Loucy (cell line): ENCODE measurements around the gene CAST.
A peak's percentile ranks its signal among the peaks of the same experiment; 100 is the strongest.
"Not testable (repeated sequence)": the region's sequence is repeated elsewhere in the genome, so short reads cannot be mapped to it uniquely, and the experiment has no call there.

Source experiments
- H2AFZ ChIP-seq: fragments of 200-600 bp; sonication (generic); 2 replicates; pipeline ENCODE4 v1.6.0; 2016; ENCODE audit warnings: antibody characterized with exemption, mild to moderate bottlenecking, low read length, moderate library complexity
- H3F3A ChIP-seq: fragments of 200-600 bp; 2 replicates; pipeline ENCODE4 v1.6.0; 2016; ENCODE audit warnings: antibody characterized with exemption, low read depth, mild to moderate bottlenecking
- H3K27me3 ChIP-seq: fragments of 200-600 bp; sonication (generic); 2 replicates; pipeline ENCODE4 v1.6.1; 2014; ENCODE audit warnings: low read length, mild to moderate bottlenecking; ENCODE audit not compliant: insufficient read depth, poor library complexity, severe bottlenecking
- H3K36me3 ChIP-seq: fragments of 200-600 bp; sonication (generic); 2 replicates; pipeline ENCODE4 v1.6.1; 2016; ENCODE audit warnings: low read length; ENCODE audit not compliant: insufficient read depth
- H3K4me1 ChIP-seq: fragments of 200-600 bp; sonication (generic); 2 replicates; pipeline ENCODE4 v1.5.1; 2014; ENCODE audit warnings: low read length, mild to moderate bottlenecking; ENCODE audit not compliant: insufficient read depth, poor library complexity, severe bottlenecking
- H3K4me2 ChIP-seq: fragments of 200-600 bp; sonication (generic); 2 replicates; pipeline ENCODE4 v1.6.0; 2014; ENCODE audit warnings: antibody characterized with exemption, low read length, low read depth, mild to moderate bottlenecking; ENCODE audit not compliant: poor library complexity, severe bottlenecking
- H3K4me3 ChIP-seq: fragments of 200-600 bp; sonication (generic); 2 replicates; pipeline ENCODE4 v1.5.1; 2014; ENCODE audit warnings: low read length, mild to moderate bottlenecking, mixed read lengths; ENCODE audit not compliant: poor library complexity, severe bottlenecking
- H3K79me2 ChIP-seq: fragments of 200-600 bp; sonication (generic); 2 replicates; pipeline ENCODE4 v1.6.1; 2014; ENCODE audit warnings: low read length; ENCODE audit not compliant: insufficient read depth
- H3K9ac ChIP-seq: fragments of 200-600 bp; sonication (generic); 2 replicates; pipeline ENCODE4 v1.6.0; 2014; ENCODE audit warnings: mild to moderate bottlenecking, low read depth, low read length, moderate library complexity; ENCODE audit not compliant: poor library complexity, severe bottlenecking
- H3K9me2 ChIP-seq: fragments of 200-600 bp; sonication (generic); replicated peaks from 2 replicates; pipeline ENCODE4 v1.6.1; 2016; ENCODE audit warnings: low read depth, low read length, mixed read lengths
- H3K9me3 ChIP-seq: fragments of 200-600 bp; sonication (generic); 2 replicates; pipeline ENCODE4 v1.6.1; 2014; ENCODE audit warnings: mild to moderate bottlenecking, antibody characterized with exemption, low read length, low read depth; ENCODE audit not compliant: insufficient read depth
- H4K20me1 ChIP-seq: fragments of 200-600 bp; sonication (generic); 2 replicates; pipeline ENCODE4 v1.6.0; 2014; ENCODE audit warnings: antibody characterized with exemption, low read length, mild to moderate bottlenecking; ENCODE audit not compliant: insufficient read depth, poor library complexity, severe bottlenecking
- EZH2phosphoT487 ChIP-seq: fragments of 200-600 bp; IDR thresholded peaks from 2 replicates; pipeline ENCODE4 v1.6.1; 2018; ENCODE audit warnings: antibody characterized with exemption, mild to moderate bottlenecking, moderate library complexity, borderline replicate concordance
- TF ChIP-seq, protein P1 (sequence below): fragments of 200-600 bp; sonication (generic); conservative IDR thresholded peaks from 2 replicates; pipeline ENCODE4 v1.5.1; 2014; ENCODE audit warnings: mild to moderate bottlenecking, antibody characterized with exemption, low read length

CAST gene

GRCh38 chr5:96743805-96744204 lies 81.6 kb downstream of the CAST start:
- Histone ChIP-seq H2AFZ (no peak overlapping the region), H3F3A (peaks cover 6% of the 10 kb centered on the region; the same call in 1 of the 2 replicates), H3K79me2 (no peaks in the 10 kb centered on the region), H3K27me3 (no peaks in the 10 kb centered on the region), H3K9me2 (no peaks in the 10 kb centered on the region), H4K20me1 (no peaks in the 10 kb centered on the region), H3K4me1 (peaks cover 33% of the 10 kb centered on the region), H3K4me3 (no peak overlapping the region), H3K9me3 (no peaks in the 10 kb centered on the region), H3K9ac (no peak overlapping the region), H3K36me3 (peaks cover 47% of the 10 kb centered on the region; the same call in 1 of the 2 replicates), H3K4me2 (no peak overlapping the region)
- TF ChIP-seq, protein P1, sequence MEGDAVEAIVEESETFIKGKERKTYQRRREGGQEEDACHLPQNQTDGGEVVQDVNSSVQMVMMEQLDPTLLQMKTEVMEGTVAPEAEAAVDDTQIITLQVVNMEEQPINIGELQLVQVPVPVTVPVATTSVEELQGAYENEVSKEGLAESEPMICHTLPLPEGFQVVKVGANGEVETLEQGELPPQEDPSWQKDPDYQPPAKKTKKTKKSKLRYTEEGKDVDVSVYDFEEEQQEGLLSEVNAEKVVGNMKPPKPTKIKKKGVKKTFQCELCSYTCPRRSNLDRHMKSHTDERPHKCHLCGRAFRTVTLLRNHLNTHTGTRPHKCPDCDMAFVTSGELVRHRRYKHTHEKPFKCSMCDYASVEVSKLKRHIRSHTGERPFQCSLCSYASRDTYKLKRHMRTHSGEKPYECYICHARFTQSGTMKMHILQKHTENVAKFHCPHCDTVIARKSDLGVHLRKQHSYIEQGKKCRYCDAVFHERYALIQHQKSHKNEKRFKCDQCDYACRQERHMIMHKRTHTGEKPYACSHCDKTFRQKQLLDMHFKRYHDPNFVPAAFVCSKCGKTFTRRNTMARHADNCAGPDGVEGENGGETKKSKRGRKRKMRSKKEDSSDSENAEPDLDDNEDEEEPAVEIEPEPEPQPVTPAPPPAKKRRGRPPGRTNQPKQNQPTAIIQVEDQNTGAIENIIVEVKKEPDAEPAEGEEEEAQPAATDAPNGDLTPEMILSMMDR, result peak; percentile 46
- no peak for TF ChIP-seq EZH2phosphoT487

- not testable (repeated sequence) for H3K9me2 ChIP-seq, H3K4me2 ChIP-seq
- peaks cover 47% of the 10 kb centered on the region; the same call in 1 of the 2 replicates for H3K36me3 ChIP-seq
These were observed 82.0 kb downstream of the CAST start for GRCh38 chr5:96744218-96744617.

GRCh38 chr5:96745025-96745424 lies 82.8 kb downstream of the CAST start:
- Histone ChIP-seq H3K79me2 (no peaks in the 10 kb centered on the region), H3K4me2 (peak overlapping the region; percentile 54), H3K27me3 (no peaks in the 10 kb centered on the region), H4K20me1 (no peaks in the 10 kb centered on the region), H3K9ac (no peak overlapping the region), H2AFZ (no peak overlapping the region), H3K36me3 (peaks cover 41% of the 10 kb centered on the region; the same call in 1 of the 2 replicates), H3K9me3 (no peaks in the 10 kb centered on the region), H3K9me2 (no peaks in the 10 kb centered on the region), H3F3A (peaks cover 6% of the 10 kb centered on the region; the same call in 1 of the 2 replicates), H3K4me3 (no peak overlapping the region), H3K4me1 (peaks cover 33% of the 10 kb centered on the region)
- TF ChIP-seq EZH2phosphoT487, result no peak
- TF ChIP-seq, protein P1, result no peak

More at GRCh38 chr5:96744218-96744617, 82.0 kb downstream of the CAST start:
- not testable (repeated sequence) for H3K9me3 ChIP-seq, H3F3A ChIP-seq, H3K79me2 ChIP-seq, H2AFZ ChIP-seq, H4K20me1 ChIP-seq, H3K9ac ChIP-seq, H3K27me3 ChIP-seq, H3K4me3 ChIP-seq
- H3K4me1 ChIP-seq, result peaks cover 33% of the 10 kb centered on the region

- Histone ChIP-seq H3K9ac (peak overlapping the region; percentile 23), H3K9me2 (no peaks in the 10 kb centered on the region), H2AFZ (peak overlapping the region; percentile 45; the same call in 1 of the 2 replicates), H3K27me3 (no peaks in the 10 kb centered on the region), H3K79me2 (no peaks in the 10 kb centered on the region), H3K9me3 (no peaks in the 10 kb centered on the region), H3F3A (peaks cover 6% of the 10 kb centered on the region; the same call in 1 of the 2 replicates), H3K4me2 (peak overlapping the region; percentile 54), H4K20me1 (no peaks in the 10 kb centered on the region), H3K4me3 (peak overlapping the region; percentile 11), H3K36me3 (peaks cover 38% of the 10 kb centered on the region; the same call in 1 of the 2 replicates), H3K4me1 (peaks cover 33% of the 10 kb centered on the region)
- no peak for TF ChIP-seq EZH2phosphoT487
- TF ChIP-seq, protein P1, result no peak
These were observed 83.8 kb downstream of the CAST start for GRCh38 chr5:96745844-96746531.
